ENCODE measurements around the gene CYP27B1.

CYP27B1 gene

DNA sequence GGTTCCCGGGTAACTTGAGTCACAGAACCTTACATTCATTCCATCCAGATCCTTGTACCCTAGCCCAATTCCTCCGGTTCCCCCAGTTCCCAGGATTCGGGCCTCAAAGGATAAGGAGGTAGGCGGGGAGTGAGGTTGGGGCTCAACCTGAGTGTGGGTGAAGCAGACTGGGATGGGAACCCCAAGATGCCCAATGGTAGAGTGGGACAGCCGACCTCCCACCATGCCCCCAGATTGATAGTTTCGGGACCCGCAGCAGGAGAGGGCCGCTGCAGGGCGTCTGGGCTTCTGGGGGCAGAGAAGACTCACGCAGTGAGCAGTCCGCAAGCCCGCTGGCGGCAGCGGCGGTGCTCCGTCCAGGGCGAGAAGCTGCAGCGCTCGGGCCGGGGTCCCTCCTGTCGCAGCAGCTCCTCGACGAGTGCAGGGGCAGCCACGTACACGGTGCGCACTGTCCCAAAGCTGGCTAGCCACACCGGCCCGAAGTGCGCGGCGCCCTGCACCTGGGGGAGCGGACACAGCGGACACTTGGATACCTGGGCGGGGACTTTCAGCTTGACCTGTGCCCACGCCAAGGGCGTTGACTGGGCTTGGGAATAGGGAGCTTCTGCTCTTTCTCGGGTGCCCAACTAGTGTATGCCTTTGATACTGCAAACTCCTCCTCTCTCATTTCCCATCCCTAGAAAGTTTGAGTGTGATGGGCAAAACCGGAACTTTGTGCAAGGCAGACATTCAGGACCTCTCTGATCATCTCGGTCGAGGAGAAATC, 997 bp downstream of the CYP27B1 start:
- no peak for DNase-seq (ENCODE audit: low read depth in 2 of 2)

DNA sequence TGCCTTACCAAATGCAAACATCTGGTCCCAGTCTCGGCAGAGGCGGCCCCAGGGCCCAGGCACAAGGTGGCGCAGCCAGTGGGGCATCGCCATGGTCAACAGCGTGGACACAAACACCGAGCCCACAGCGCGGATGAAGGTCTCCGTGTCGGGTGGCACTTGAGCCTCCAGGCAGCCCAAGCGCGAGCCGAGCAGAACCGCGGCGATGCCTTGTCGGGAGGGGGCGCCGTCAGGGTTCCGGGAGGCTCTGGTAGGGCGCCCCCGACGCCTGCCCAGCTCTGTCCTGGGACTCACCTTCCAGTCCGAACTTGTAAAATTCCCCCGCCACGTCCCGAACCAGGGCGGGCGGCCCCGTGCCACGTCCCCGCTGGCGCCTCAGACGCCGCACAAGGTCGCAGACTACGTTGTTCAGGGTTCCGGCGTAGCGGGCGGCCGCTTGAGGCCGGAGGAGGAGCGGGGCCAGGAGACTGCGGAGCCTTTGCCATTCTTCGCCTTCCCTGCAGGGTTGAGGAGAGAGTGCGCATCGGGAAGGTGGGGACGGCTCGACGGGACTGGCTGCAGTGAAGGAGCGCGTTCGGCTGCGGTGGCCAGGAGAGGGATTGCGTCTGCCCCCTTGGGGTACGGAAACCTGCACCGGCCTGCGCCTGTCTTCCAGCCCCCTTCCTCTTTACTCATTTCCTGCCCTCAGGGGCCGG, 1.7 kb downstream of the CYP27B1 start:
- DNase-seq (ENCODE audit: low read depth in 2 of 2): no peak

- no peak for DNase-seq (ENCODE audit: low read depth in 2 of 2)
Measured at GRCh38 chr12:57764662-57765002, 2.2 kb downstream of the CYP27B1 start.

DNA sequence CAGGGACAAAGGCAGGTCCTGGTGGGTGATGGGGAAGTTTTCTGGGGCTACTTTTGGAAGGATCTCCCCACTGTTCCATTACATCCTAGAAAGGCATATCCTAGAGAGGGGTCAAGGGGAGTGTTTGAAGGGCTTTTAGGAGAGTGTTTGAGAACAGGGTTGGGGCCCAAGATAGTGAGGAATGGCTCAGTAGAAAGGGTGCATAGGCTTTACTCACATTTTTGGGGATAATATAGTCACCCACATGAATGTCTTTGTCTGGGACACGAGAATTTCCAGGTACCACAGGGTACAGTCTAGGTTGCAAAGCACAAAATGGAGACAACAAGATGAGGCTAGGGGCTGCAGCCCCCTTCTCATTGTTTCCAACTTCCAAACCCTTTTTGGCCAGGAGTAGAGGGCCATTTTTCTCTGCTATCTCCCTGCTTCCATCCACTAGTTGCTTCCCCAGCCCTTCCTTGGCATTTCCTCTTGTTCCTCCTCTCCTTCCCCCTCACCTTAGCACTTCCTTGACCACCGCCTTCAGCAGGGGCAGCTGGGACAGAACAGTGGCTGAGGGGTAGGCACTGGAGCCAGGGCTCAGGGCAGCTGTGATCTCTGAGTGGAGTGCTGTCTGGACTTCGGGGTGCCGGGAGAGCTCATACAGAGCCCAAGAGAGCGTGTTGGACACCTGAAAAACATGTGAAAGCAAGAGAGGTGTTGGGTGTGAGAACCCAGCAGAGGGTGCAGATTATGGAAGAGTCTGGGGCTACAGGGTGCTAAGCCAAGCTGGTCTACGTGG, 2.8 kb downstream of the CYP27B1 start:
- DNase-seq (ENCODE audit: low read depth in 2 of 2): no peak

- DNase-seq (ENCODE audit: low read depth in 2 of 2): no peak
Measured at GRCh38 chr12:57762463-57762862, 4.4 kb downstream of the CYP27B1 start.

DNA sequence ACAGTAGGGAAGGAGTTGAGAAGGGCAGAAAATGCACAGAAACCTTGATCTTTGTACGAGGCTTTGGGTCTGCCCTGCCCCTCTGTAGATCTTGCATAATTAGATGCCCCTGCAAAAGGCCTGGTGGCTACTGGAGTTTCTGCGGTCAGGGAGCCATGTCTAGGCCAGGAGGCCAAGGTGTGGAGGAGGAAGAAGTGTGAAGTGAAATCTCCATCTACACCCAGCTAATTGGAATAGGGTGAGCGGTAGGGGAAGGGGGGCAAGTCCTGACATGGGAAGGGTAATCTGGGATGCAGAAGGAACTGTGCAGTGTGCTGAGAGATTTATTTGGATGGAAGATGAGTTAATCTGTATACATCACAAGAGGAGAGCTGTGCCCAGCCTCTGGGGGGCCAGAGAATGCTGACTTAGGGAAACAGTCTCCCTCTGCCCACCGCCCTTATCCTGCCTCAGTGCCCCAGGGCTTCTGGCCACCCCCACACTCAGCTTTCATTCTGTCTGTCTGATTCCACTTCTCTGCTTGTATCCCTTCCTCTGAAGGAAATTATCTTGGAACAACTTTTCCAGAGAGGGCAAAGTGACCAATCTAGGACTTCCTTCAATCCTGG, 5.4 kb downstream of the CYP27B1 start:
- DNase-seq (ENCODE audit: low read depth in 2 of 2): no peak

GRCh38 chr12:57760347-57760982, 6.4 kb downstream of the CYP27B1 start:
- DNase-seq (ENCODE audit: low read depth in 2 of 2): no peak

GRCh38 chr12:57759360-57759980, 7.4 kb downstream of the CYP27B1 start:
- DNase-seq (ENCODE audit: low read depth in 2 of 2): no peak

DNA sequence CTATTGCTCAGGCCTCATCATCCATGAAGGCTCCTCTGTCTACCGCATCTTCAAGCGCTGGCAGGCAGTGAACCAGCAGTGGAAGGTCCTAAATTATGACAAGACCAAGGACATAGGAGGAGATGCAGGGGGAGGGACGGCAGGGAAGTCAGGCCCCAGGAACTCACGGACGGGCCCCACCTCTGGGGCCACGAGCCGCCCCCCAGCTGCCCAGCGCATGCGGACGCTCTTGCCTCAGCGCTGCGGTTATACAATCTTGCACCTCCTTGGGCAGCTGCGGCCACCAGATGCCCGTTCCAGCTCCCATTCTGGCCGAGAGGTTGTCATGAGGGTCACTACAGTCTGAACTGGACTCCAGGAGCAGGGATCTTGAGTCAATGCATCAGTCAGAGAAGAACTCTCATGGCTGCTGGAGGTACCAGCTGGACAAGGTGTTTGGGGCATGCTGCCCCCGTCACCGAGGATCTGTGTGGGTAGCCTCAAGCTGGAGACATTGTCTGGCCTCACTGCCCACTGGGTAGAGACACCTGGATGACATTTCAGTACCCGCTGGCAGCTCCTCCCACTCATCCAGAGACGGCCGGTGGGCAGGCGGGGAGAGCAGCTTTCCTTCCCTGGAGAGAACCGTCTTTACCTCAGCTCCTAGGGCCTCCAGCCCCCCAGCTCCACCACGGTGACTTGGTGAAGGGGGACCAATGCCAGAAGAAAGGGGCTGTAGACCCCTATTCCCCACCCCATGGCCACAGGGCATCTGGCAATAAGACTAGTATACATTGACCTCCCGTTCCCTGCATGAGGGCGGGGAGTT, 8.1 kb downstream of the CYP27B1 start:
- DNase-seq (ENCODE audit: low read depth in 2 of 2): no peak

DNA sequence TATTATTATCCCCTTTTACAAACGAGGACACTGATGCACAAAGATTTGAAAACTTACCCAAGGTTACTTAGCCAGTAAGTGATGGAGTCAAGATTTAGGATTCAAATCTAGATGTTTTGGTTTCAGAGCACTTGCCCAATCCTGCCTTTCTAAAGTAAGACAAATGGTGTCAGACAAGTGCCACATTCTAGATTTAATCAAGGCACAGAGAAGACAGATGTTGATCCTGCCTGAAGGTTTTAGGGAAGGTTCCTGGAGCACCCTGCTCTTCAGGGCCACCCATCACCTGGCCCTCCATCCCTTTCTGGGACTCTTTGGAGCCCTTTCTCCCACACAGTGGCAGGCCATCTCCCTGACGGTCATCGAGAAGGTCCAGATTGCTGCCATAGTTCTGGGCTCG, 9.1 kb downstream of the CYP27B1 start:
- DNase-seq (ENCODE audit: low read depth in 2 of 2): no peak

GRCh38 chr12:57756406-57757341, 10.2 kb downstream of the CYP27B1 start:
- DNase-seq (ENCODE audit: low read depth in 2 of 2): no peak

DNA sequence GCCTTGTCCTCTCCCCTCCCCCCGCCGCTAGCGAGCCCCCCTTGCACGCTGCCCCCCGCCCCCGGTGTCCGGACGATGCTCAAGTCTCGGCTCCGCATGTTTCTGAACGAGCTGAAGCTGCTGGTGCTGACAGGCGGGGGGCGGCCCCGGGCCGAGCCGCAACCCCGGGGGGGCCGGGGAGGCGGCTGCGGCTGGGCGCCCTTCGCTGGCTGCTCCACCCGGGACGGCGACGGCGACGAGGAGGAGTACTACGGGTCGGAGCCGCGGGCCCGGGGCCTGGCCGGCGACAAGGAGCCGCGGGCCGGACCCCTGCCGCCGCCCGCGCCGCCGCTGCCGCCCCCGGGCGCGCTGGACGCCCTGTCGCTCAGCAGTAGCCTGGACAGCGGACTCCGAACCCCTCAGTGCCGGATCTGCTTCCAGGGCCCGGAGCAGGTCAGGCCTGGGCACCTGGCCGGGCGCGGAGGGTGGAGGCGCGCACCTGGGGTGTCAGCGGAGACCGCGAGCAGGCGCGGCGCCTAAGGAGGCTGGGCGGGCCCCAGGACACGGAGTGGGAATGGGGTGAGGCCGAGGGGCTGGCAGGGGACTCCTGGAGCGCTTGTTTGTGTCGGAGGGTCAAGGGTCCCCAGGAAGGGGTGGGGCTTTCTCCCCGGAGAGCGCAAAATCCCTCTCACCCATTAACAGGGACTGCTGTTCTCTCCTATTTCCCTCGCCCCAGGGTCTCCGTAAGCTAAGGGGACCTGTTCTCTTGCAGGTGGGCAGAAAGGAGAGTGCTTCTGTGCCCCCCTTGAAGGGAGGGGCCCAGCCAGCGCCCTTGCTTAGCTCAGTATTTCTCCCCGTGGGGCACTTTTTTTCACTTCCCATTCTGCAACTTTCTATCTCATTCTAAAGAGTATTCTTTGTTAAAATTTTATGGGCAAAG, 11.2 kb downstream of the CYP27B1 start:
- no peak for DNase-seq (ENCODE audit: low read depth in 2 of 2)

- DNase-seq (ENCODE audit: low read depth in 2 of 2): no peak
Measured at GRCh38 chr12:57755194-57755453, 11.8 kb downstream of the CYP27B1 start.

GRCh38 chr12:57754411-57755193, 12.3 kb downstream of the CYP27B1 start, which contains the start of gene MARCHF9:
TSS of gene MARCHF9 (plus strand) at chr12:57755103. CDS start at chr12:57755529, 426 bp downstream.
- no peak for DNase-seq (ENCODE audit: low read depth in 2 of 2)

GRCh38 chr12:57753756-57754337, 13.0 kb downstream of the CYP27B1 start:
- DNase-seq (ENCODE audit: low read depth in 2 of 2): no peak

- no peak for DNase-seq (ENCODE audit: low read depth in 2 of 2)
Measured at GRCh38 chr12:57752668-57753000, 14.2 kb downstream of the CYP27B1 start.
